Measurements from ENCODE around the gene IFIT2.
"Not testable (repeated sequence)": the region's sequence is repeated elsewhere in the genome, so short reads cannot be mapped to it uniquely, and the experiment has no call there.

The IFIT2 gene

DNA sequence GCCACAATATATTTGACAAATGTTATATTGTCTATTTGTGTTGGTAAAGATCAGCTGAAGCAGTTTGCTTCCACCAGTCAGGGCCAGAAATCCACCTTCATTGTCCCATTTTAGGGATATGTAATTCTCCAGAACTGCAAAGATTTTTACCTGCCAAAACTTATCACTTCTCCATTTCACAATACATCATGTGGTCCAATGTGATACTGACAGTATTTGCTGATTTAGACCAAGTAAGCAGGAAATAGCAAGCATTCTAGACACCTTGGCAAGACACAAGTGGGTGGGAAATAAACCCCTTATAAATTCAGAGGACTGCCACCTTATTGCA, 31.7 kb upstream of the IFIT2 start:
- no peaks in the 10 kb centered on the region for H3K36me3 Mint-ChIP-seq (ENCODE audit: low read depth)
- H3K4me3 Mint-ChIP-seq = no peak overlapping the region
- H3K27me3 Mint-ChIP-seq = no peaks in the 10 kb centered on the region
- intact Hi-C loops (cut with micrococcal nuclease) = no loop called here
- no peaks in the 10 kb centered on the region for H3K9me3 Mint-ChIP-seq
- no peak overlapping the region for H3K27ac Mint-ChIP-seq
- H3K4me1 Mint-ChIP-seq (ENCODE audit: low read depth) = no peaks in the 10 kb centered on the region

- no peak overlapping the region for H3K27ac Mint-ChIP-seq
- intact Hi-C loops (cut with micrococcal nuclease) = no loop called here
- no peaks in the 10 kb centered on the region for H3K36me3 Mint-ChIP-seq (ENCODE audit: low read depth)
- H3K9me3 Mint-ChIP-seq = no peaks in the 10 kb centered on the region
- no peaks in the 10 kb centered on the region for H3K4me1 Mint-ChIP-seq (ENCODE audit: low read depth)
- no peak overlapping the region for H3K4me3 Mint-ChIP-seq
- H3K27me3 Mint-ChIP-seq = no peaks in the 10 kb centered on the region
These were observed 30.3 kb upstream of the IFIT2 start for GRCh38 chr10:89271532-89271931.

DNA sequence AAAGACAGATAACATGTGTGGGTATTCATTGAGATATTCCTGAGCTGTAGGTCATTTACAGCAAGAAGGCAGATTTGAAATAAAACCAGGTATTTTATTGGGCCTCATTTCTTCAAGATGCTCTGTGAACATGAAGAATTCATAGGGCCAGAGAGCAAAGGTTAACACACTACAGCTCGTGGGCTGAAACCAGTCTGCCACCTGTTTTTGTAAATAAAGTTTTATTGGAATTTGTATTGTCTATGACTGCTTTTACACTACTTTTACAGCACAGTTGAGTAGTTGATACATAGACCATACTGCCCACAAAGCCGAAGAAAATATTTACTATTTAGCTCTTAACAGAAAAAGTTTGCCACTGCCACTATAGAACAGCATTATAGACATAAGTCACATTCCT, 28.2 kb upstream of the IFIT2 start:
- intact Hi-C loops (cut with micrococcal nuclease) = no loop called here
- Mint-ChIP-seq H3K4me3 (no peak overlapping the region), H3K27ac (no peak overlapping the region), H3K4me1 (ENCODE audit: low read depth) (peaks cover 6% of the 10 kb centered on the region), H3K36me3 (ENCODE audit: low read depth) (no peaks in the 10 kb centered on the region), H3K9me3 (no peaks in the 10 kb centered on the region), H3K27me3 (no peaks in the 10 kb centered on the region)

DNA sequence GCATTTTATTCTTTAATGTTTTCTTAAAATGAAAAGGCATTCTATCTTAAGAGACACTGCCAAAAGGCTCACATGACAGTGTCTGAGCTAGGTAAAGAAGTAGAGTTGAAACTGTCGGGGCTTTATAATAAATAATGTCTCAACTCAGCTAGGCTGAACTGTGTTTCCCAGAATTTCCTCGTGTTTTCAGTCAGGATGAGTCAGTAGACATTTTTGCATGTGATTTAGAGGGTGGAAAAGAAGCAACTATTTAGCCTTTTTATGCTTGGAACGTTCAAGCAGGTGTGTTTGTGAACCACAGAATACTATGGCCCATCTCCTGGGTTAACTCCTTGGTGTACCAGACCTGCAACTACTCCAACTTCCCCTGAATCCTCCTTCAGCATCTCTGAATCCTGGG, 26.9 kb upstream of the IFIT2 start:
- peaks cover 6% of the 10 kb centered on the region for H3K4me1 Mint-ChIP-seq (ENCODE audit: low read depth)
- no peaks in the 10 kb centered on the region for H3K36me3 Mint-ChIP-seq (ENCODE audit: low read depth)
- no peaks in the 10 kb centered on the region for H3K9me3 Mint-ChIP-seq
- no peak overlapping the region for H3K27ac Mint-ChIP-seq
- H3K27me3 Mint-ChIP-seq = no peaks in the 10 kb centered on the region
- H3K4me3 Mint-ChIP-seq = no peak overlapping the region
- intact Hi-C loops (cut with micrococcal nuclease) = no loop called here

DNA sequence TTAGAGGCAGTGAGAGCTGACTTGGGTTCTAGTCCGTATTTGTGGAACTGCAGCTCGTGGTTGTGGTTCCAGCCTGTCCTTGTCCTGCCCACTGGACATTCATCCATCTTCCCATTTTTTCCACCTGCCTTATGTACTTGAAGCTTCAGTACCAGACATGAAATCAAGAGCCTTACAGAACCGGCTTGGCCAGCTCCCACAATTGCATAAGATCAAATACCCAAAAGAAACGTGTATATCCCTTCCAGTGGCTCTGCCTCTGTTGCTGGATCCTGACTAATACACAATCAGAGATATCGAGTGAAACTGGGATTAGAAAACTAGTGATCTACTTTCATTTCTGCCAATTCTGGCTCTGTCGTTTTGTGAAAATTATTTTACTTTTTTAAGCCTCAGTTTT, 26.5 kb upstream of the IFIT2 start:
- H3K27me3 Mint-ChIP-seq = no peaks in the 10 kb centered on the region
- no peak overlapping the region for H3K4me3 Mint-ChIP-seq
- H3K4me1 Mint-ChIP-seq (ENCODE audit: low read depth) = peaks cover 6% of the 10 kb centered on the region
- H3K9me3 Mint-ChIP-seq = no peaks in the 10 kb centered on the region
- H3K36me3 Mint-ChIP-seq (ENCODE audit: low read depth) = no peaks in the 10 kb centered on the region
- H3K27ac Mint-ChIP-seq = no peak overlapping the region
- intact Hi-C loops (cut with micrococcal nuclease) = no loop called here

DNA sequence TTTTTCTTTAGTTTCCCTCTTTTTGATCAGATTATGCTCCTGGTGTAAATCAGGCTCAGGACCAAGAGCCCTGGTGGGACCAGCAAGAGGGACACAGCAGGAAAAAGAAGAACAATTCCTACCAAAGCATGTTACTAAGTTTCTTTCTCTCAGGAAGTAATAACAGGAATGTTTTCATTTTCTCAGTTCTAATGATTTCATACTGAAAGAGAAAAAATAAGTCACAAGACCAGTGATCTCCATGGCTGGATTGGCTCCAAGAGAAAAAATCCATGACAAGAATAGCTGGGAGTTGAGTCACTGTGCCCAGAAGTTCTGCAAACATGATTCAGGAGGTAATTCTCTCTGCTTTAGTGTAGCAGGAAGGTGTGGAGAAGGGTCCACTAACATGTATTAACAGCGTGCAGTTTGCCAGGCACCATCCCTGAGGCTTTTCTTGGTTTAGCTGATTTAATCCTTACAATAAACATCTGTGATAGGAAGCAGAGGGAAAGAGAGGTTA, 23.8 kb upstream of the IFIT2 start:
- H3K9me3 Mint-ChIP-seq = no peaks in the 10 kb centered on the region
- H3K4me1 Mint-ChIP-seq (ENCODE audit: low read depth) = peaks cover 8% of the 10 kb centered on the region
- H3K4me3 Mint-ChIP-seq = no peak overlapping the region
- H3K36me3 Mint-ChIP-seq (ENCODE audit: low read depth) = no peaks in the 10 kb centered on the region
- intact Hi-C loops (cut with micrococcal nuclease) = no loop called here
- H3K27me3 Mint-ChIP-seq = no peaks in the 10 kb centered on the region
- H3K27ac Mint-ChIP-seq = no peak overlapping the region

DNA sequence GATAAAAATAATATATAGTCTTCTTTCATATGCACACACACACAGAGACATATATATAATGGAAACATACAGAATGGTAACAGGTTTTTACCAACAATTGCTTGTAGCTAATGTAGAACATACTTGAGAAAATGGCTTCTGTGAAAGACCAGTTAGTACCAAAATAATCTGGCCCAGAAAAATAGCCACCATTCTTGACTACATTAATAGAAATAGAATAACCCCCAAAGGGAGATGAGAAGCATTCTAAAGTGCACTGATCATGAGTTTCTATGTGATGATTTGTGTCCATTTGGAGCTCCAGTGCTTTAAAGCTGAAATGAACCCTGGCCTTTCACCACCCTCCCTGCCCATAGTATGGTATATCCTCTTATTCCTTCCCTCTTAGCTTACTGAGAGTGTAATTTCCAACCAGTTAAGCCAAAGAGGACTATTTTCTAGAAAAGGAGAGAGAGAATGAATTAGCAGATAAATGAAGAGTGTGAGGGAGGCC, 22.9 kb upstream of the IFIT2 start:
- Mint-ChIP-seq H3K9me3 (no peaks in the 10 kb centered on the region), H3K36me3 (ENCODE audit: low read depth) (no peaks in the 10 kb centered on the region), H3K4me3 (no peak overlapping the region), H3K27me3 (peaks cover 2% of the 10 kb centered on the region), H3K4me1 (ENCODE audit: low read depth) (peaks cover 14% of the 10 kb centered on the region), H3K27ac (no peak overlapping the region)
- intact Hi-C loops (cut with micrococcal nuclease) = no loop called here

- H3K36me3 Mint-ChIP-seq (ENCODE audit: low read depth) = no peaks in the 10 kb centered on the region
- H3K9me3 Mint-ChIP-seq = no peaks in the 10 kb centered on the region
These were observed 22.4 kb upstream of the IFIT2 start for GRCh38 chr10:89279421-89279869.

GRCh38 chr10:89280508-89280907, 21.3 kb upstream of the IFIT2 start:
- intact Hi-C loops (cut with micrococcal nuclease) = no loop called here
- Mint-ChIP-seq H3K27ac (no peak overlapping the region), H3K4me1 (ENCODE audit: low read depth) (peaks cover 14% of the 10 kb centered on the region), H3K36me3 (ENCODE audit: low read depth) (no peaks in the 10 kb centered on the region), H3K9me3 (no peaks in the 10 kb centered on the region), H3K4me3 (no peak overlapping the region), H3K27me3 (peaks cover 8% of the 10 kb centered on the region)

More at GRCh38 chr10:89279421-89279869, 22.4 kb upstream of the IFIT2 start:
- no peak overlapping the region for H3K4me3 Mint-ChIP-seq
- H3K27ac Mint-ChIP-seq = no peak overlapping the region
- peaks cover 14% of the 10 kb centered on the region for H3K4me1 Mint-ChIP-seq (ENCODE audit: low read depth)
- intact Hi-C loops (cut with micrococcal nuclease) = no loop called here
- peaks cover 2% of the 10 kb centered on the region for H3K27me3 Mint-ChIP-seq

GRCh38 chr10:89281606-89282395, 20.0 kb upstream of the IFIT2 start:
- Mint-ChIP-seq H3K4me3 (no peak overlapping the region), H3K9me3 (no peaks in the 10 kb centered on the region), H3K27me3 (peaks cover 17% of the 10 kb centered on the region), H3K4me1 (ENCODE audit: low read depth) (peaks cover 14% of the 10 kb centered on the region), H3K27ac (no peak overlapping the region), H3K36me3 (ENCODE audit: low read depth) (no peaks in the 10 kb centered on the region)
- intact Hi-C loops (cut with micrococcal nuclease) = no loop called here

DNA sequence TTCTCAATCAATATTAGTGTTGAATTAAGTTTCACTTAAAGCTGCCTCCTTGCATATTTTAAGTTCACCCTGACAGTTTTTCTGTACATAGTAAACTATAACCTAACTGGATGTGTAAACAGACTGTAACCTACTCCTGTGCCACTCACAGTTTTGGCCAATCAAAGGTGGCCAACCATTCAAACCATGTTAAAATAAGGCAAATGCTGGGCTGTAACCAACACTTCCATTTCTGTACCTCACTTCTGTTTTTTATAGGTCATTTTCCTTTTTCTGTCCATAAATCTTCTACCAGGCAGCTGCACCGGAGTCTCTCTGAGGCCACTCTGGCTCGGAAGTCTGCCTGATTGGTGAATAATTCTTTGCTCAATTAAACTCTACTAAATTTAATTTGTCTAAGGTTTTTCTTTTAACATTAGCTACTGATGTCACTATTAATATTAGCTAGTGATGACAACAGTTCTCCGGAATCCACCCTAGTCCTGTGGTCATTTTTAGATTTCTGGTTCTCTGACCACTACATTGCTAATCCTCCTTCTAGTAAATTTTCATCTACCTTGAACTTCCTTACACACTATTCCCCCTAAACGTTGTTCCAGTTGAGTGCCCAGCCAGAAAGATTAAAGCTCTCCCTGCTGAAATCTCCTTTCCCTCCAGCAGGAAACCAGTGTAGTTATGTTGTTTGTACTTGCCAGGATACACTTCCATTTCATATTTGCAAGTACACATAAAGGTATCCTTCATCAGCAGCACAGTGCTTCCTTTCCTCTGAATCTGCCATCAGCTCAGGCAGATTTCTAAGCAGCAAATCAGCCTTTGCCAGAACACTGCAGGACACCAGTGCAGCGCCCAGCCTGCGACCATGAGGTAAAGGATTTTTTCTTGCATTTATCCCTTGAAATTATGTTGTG, 18.6 kb upstream of the IFIT2 start:
- H3K4me1 Mint-ChIP-seq (ENCODE audit: low read depth) = peaks cover 8% of the 10 kb centered on the region
- no peak overlapping the region for H3K4me3 Mint-ChIP-seq
- no peaks in the 10 kb centered on the region for H3K9me3 Mint-ChIP-seq
- no peaks in the 10 kb centered on the region for H3K36me3 Mint-ChIP-seq (ENCODE audit: low read depth)
- intact Hi-C loops (cut with micrococcal nuclease) = no loop called here
- H3K27ac Mint-ChIP-seq = no peak overlapping the region
- H3K27me3 Mint-ChIP-seq = peaks cover 17% of the 10 kb centered on the region

- Mint-ChIP-seq H3K27me3 (peaks cover 17% of the 10 kb centered on the region), H3K9me3 (no peaks in the 10 kb centered on the region), H3K27ac (no peak overlapping the region), H3K4me1 (ENCODE audit: low read depth) (peaks cover 8% of the 10 kb centered on the region), H3K36me3 (ENCODE audit: low read depth) (no peaks in the 10 kb centered on the region), H3K4me3 (no peak overlapping the region)
- intact Hi-C loops (cut with micrococcal nuclease) = no loop called here
These were observed 17.8 kb upstream of the IFIT2 start for GRCh38 chr10:89283936-89284475.

- not testable (repeated sequence) for H3K27ac Mint-ChIP-seq
These were observed 17.1 kb upstream of the IFIT2 start for GRCh38 chr10:89284711-89285110.

GRCh38 chr10:89285303-89285702, 16.5 kb upstream of the IFIT2 start:
- intact Hi-C loops (cut with micrococcal nuclease); H3K27ac Mint-ChIP-seq; H3K9me3 Mint-ChIP-seq; H3K36me3 Mint-ChIP-seq (ENCODE audit: low read depth); H3K4me3 Mint-ChIP-seq; H3K4me1 Mint-ChIP-seq (ENCODE audit: low read depth): not testable (repeated sequence)
- H3K27me3 Mint-ChIP-seq = peaks cover 17% of the 10 kb centered on the region

More at GRCh38 chr10:89284711-89285110, 17.1 kb upstream of the IFIT2 start:
- H3K36me3 Mint-ChIP-seq (ENCODE audit: low read depth); intact Hi-C loops (cut with micrococcal nuclease); H3K9me3 Mint-ChIP-seq; H3K4me3 Mint-ChIP-seq; H3K4me1 Mint-ChIP-seq (ENCODE audit: low read depth): not testable (repeated sequence)
- peaks cover 17% of the 10 kb centered on the region for H3K27me3 Mint-ChIP-seq
